ENCODE measurements around the gene NACAD. TPM values are rescaled to one million over a fixed set of nuclear protein-coding genes. Genes with fewer than 3 reads are reported as not detected.
"Not testable (repeated sequence)": the region's sequence is repeated elsewhere in the genome, so short reads cannot be mapped to it uniquely, and the experiment has no call there.

Gene NACAD
- total and polyA plus RNA-seq, 2 experiments from 2014 or later, result 1.2 to 2.9 TPM

- Histone ChIP-seq H3F3A (ENCODE audit: insufficient read depth) (0 out of 2 replicates have a peak, but pooled peaks cover 3% of the 10 kb centered on the region), H3K4me3 (no peak overlapping the region), H3K9ac (no peak overlapping the region), H3K27me3 (replicated peaks; ENCODE audit: insufficient read depth) (no peaks in the 10 kb centered on the region), H3K79me2 (ENCODE audit: insufficient read depth) (peaks cover 15% of the 10 kb centered on the region), H3K36me3 (ENCODE audit: low read depth) (no peaks in the 10 kb centered on the region), H3K9me2 (ENCODE audit: insufficient read depth) (no peaks in the 10 kb centered on the region), H3K4me1 (ENCODE audit: insufficient read depth) (peaks cover 7% of the 10 kb centered on the region), H4K20me1 (ENCODE audit: insufficient read depth) (no peaks in the 10 kb centered on the region), H3K27ac (no peak overlapping the region), H3K9me3 (ENCODE audit: low read depth) (no peaks in the 10 kb centered on the region), H2AFZ (no peak overlapping the region), H3K4me2 (ENCODE audit: unreplicated experiment) (no peak overlapping the region)
- no peak for TF ChIP-seq EZH2 (IDR thresholded peaks at IDR 0.05; ENCODE audit: insufficient read depth, poor library complexity, severe bottlenecking)
- TF ChIP-seq EZH2phosphoT487 (IDR thresholded peaks at IDR 0.05; ENCODE audit: insufficient read depth, low read depth), result no peak
- in situ Hi-C loops (cut with MboI), result loop anchor here (25.0 kb wide), 1 partner anchor 528 kb away; the partner anchor contains the start of gene TMED4
- no peak for DNase-seq
Measured at GRCh38 chr7:45114926-45115325, 26.2 kb upstream of the NACAD start.

- not testable (repeated sequence) for H3K4me1 ChIP-seq (ENCODE audit: insufficient read depth); H3K9me2 ChIP-seq (ENCODE audit: insufficient read depth); H3K27me3 ChIP-seq (replicated peaks; ENCODE audit: insufficient read depth); H3K36me3 ChIP-seq (ENCODE audit: low read depth); H2AFZ ChIP-seq; DNase-seq; H3F3A ChIP-seq (ENCODE audit: insufficient read depth); H4K20me1 ChIP-seq (ENCODE audit: insufficient read depth); H3K9me3 ChIP-seq (ENCODE audit: low read depth); H3K27ac ChIP-seq; H3K4me2 ChIP-seq (ENCODE audit: unreplicated experiment); H3K4me3 ChIP-seq; H3K9ac ChIP-seq
- 69 to 71% methylated on average over 1 of the region's 1 CpG for WGBS, 2 experiments (ENCODE audit: low coverage in 1 of 2, low lambda C conversion rate in 2 of 2, missing lambda C conversion rate in 2 of 2)
- H3K79me2 ChIP-seq (ENCODE audit: insufficient read depth), result peaks cover 22% of the 10 kb centered on the region
- in situ Hi-C loops (cut with MboI), result loop anchor here (25.0 kb wide), 1 partner anchor 527 kb away; the partner anchor contains the start of gene TMED4
Measured at GRCh38 chr7:45114257-45114656, 25.5 kb upstream of the NACAD start.

DNA sequence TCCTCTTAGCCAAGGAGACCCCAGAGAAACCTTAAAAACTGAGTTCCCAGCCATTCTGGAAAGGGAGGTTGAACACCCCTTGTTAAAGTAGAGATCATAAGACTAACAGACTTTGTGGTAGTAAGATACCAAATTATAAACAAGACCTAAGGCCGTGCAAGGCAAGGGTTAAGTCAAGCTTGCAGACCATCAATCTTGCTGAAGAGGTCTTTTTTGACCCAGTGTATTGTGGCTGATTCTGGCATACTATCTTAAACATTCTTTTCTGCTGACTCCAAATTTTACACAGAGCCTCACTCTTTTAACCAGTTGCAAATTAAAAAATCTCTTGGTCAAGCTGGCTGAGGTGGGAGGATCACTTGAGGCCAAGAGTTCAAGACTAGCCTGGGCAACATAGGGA, 23.9 kb upstream of the NACAD start:
- TF ChIP-seq EZH2 (IDR thresholded peaks at IDR 0.05; ENCODE audit: insufficient read depth, poor library complexity, severe bottlenecking) (no peak), EZH2phosphoT487 (IDR thresholded peaks at IDR 0.05; ENCODE audit: insufficient read depth, low read depth) (no peak)
- H4K20me1 ChIP-seq (ENCODE audit: insufficient read depth), result no peaks in the 10 kb centered on the region
- H3K36me3 ChIP-seq (ENCODE audit: low read depth), result peaks cover 14% of the 10 kb centered on the region; the same call in 1 of the 2 replicates
- H3K27ac ChIP-seq, result peak overlapping the region; percentile 95
- peak overlapping the region; percentile 86 for H3K4me3 ChIP-seq
- no peaks in the 10 kb centered on the region for H3K9me2 ChIP-seq (ENCODE audit: insufficient read depth)
- peak overlapping the region; percentile 93 for H3K9ac ChIP-seq
- no peaks in the 10 kb centered on the region for H3K27me3 ChIP-seq (replicated peaks; ENCODE audit: insufficient read depth)
- H3F3A ChIP-seq (ENCODE audit: insufficient read depth), result 0 out of 2 replicates have a peak, but pooled peaks cover 3% of the 10 kb centered on the region
- H2AFZ ChIP-seq, result peak overlapping the region; percentile 86
- peak; percentile 52 for DNase-seq
- H3K79me2 ChIP-seq (ENCODE audit: insufficient read depth), result peaks cover 38% of the 10 kb centered on the region
- WGBS, 2 experiments (ENCODE audit: low coverage in 1 of 2, low lambda C conversion rate in 2 of 2, missing lambda C conversion rate in 2 of 2), result 87 to 95% methylated on average over 1 of the region's 1 CpG
- no peaks in the 10 kb centered on the region for H3K9me3 ChIP-seq (ENCODE audit: low read depth)
- peaks cover 11% of the 10 kb centered on the region for H3K4me1 ChIP-seq (ENCODE audit: insufficient read depth)
- peak overlapping the region; percentile 80 for H3K4me2 ChIP-seq (ENCODE audit: unreplicated experiment)
- in situ Hi-C loops (cut with MboI), result loop anchor here (25.0 kb wide), 1 partner anchor 525 kb away; the partner anchor contains the start of gene TMED4

DNA sequence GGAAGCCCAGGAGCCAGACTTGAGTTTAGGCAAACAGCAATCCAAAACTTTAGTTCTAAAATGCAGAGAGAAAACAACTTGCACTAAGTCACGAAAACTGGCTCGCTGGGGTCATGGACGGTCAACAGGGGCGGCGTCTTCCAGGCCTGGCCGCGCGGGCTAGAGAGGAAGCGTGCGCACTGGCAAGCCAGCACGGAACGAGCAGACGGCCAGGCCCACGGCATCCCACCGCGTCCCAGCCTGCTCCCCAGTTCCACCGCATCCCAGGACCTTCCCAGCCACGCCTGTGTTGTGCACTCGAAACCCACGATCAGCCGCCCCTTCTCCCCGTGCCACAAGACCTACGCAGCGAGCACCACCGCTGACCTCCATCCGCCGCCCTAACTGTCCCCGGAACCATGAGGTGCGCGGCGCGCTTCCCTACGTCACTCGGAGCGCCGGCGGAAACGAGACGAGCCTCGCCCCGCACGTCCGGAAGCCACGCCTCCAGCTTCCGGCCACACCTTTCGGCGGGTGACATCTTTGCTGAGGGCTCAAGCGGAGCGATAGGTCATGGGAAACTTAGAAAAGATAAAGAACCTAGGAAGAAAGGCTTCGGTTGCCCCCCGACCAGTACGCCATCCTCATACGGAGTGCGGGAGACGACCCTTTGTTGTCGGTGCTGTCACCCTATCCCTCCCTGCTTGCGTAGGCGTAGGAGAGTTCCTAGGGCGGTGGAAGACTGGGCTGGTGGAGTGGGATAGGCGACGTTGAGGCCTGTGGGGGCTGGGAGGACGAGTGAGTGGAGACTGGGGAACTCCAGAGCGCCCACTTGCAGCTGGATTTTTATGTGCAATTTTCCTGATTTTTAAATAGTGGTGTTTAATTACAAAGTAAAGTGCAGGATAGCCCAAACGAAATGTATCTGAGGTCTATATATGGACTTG, 22.8 kb upstream of the NACAD start, which contains the start of gene TBRG4:
Gene TBRG4 (minus strand): TSS at position 400 of the 926 bp plus-strand sequence. CDS start 2,460 bp downstream, outside the sequence.
- DNase-seq, result peak; percentile 98
- peak within 1 kb of the TSS; percentile 86 for H3K4me3 ChIP-seq
- peak within 1 kb of the TSS; percentile 95 for H3K27ac ChIP-seq
- peak within 1 kb of the TSS; percentile 86 for H2AFZ ChIP-seq
- no peaks in the 10 kb centered on the region for H3K9me3 ChIP-seq (ENCODE audit: low read depth)
- in situ Hi-C loops (cut with MboI), result loop anchor here (25.0 kb wide), 1 partner anchor 524 kb away; the partner anchor contains the start of gene TMED4
- H3K4me1 ChIP-seq (ENCODE audit: insufficient read depth), result peaks cover 11% of the 10 kb centered on the region
- 1% methylated on average over 64 of the region's 64 CpGs for WGBS, 2 experiments (ENCODE audit: low coverage in 1 of 2, low lambda C conversion rate in 2 of 2, missing lambda C conversion rate in 2 of 2)
- no peak for TF ChIP-seq EZH2 (IDR thresholded peaks at IDR 0.05; ENCODE audit: insufficient read depth, poor library complexity, severe bottlenecking)
- no peak for TF ChIP-seq EZH2phosphoT487 (IDR thresholded peaks at IDR 0.05; ENCODE audit: insufficient read depth, low read depth)
- peak within 1 kb of the TSS; percentile 93 for H3K9ac ChIP-seq
- peaks cover 49% of the 10 kb centered on the region for H3K79me2 ChIP-seq (ENCODE audit: insufficient read depth)
- 0 out of 2 replicates have a peak, but pooled peaks cover 3% of the 10 kb centered on the region for H3F3A ChIP-seq (ENCODE audit: insufficient read depth)
- no peaks in the 10 kb centered on the region for H4K20me1 ChIP-seq (ENCODE audit: insufficient read depth)
- peak within 1 kb of the TSS; percentile 81 for H3K4me2 ChIP-seq (ENCODE audit: unreplicated experiment)
- H3K27me3 ChIP-seq (replicated peaks; ENCODE audit: insufficient read depth), result no peaks in the 10 kb centered on the region
- H3K36me3 ChIP-seq (ENCODE audit: low read depth), result peaks cover 21% of the 10 kb centered on the region; the same call in 1 of the 2 replicates
- H3K9me2 ChIP-seq (ENCODE audit: insufficient read depth), result no peaks in the 10 kb centered on the region

Measured in GM23248 (cell line).